HepG2 (cell line): ENCODE results near the gene PLXNA4. TPM values are rescaled to one million over a fixed set of nuclear protein-coding genes. Genes with fewer than 3 reads are reported as not detected.

Experiments used
- CREM ChIP-seq, 2 experiments: sonication (generic) in 1 of 2; formaldehyde crosslinking in 1 of 2; IDR thresholded peaks; 2 replicates each; pipeline versions ENCODE4 v1.4.0 to v1.6.1; 2016 to 2020; ENCODE audit warnings: antibody characterized with exemption in 1 of 2, mild to moderate bottlenecking in 1 of 2, missing genetic modification reagents in 1 of 2
- GMEB1 ChIP-seq: sonication (generic); formaldehyde crosslinking; IDR thresholded peaks from 2 replicates; pipeline ENCODE4 v1.5.1; 2020; ENCODE audit warnings: missing genetic modification reagents, mild to moderate bottlenecking, borderline replicate concordance
- NFE2 ChIP-seq: sonication (generic); formaldehyde crosslinking; IDR thresholded peaks from 2 replicates; pipeline ENCODE4 v1.4.0; 2020; ENCODE audit warnings: missing genetic modification reagents
- ZFP36 ChIP-seq: fragments of 150-350 bp; IDR thresholded peaks from 2 replicates; pipeline ENCODE4 v1.6.1; 2018; ENCODE audit warnings: borderline replicate concordance, low read length, low read depth; ENCODE audit not compliant: partially characterized antibody
- ZHX1 ChIP-seq: sonication (generic); formaldehyde crosslinking; IDR thresholded peaks from 2 replicates; pipeline ENCODE4 v1.8.1; 2022; ENCODE audit warnings: low read depth, mild to moderate bottlenecking, missing genetic modification reagents
- ZXDC ChIP-seq: sonication (generic); formaldehyde crosslinking; IDR thresholded peaks from 2 replicates; pipeline ENCODE4 v1.5.0; 2020; ENCODE audit warnings: mild to moderate bottlenecking, missing genetic modification reagents
- polyA plus RNA-seq, 8 experiments: library from polyadenylated mRNA; depleted of rRNA in 3 of 8; stranded (reverse) in 7 of 8; unstranded in 1 of 8; fragments of >200 nt; fragmentation: Illumina TruSeq in 4 of 8; extraction: Trizol in 4 of 8; gene quantifications; 2 replicates each; pipeline versions ENCODE4 v1.2.1 to v1.2.3, GENCODE V29; 2011 to 2016; ENCODE audit warnings: low read depth in 4 of 8, missing spikeins in 1 of 8, mixed read lengths in 1 of 8; ENCODE audit not compliant: insufficient read depth in 1 of 8
- total RNA-seq, 5 experiments: library from RNA; depleted of rRNA; stranded (reverse); fragments of >200 nt; fragmentation: Illumina TruSeq; extraction: Trizol; gene quantifications; 2 replicates each; pipeline ENCODE4 v1.2.3, GENCODE V29; 2016; ENCODE audit warnings: low read depth in 1 of 5

The PLXNA4 gene
- total and polyA plus RNA-seq, 2 of the 13 experiments (the other 11 are each of a cell fraction or from before 2014, with no cell fraction given), result 0.01 to 0.04 TPM

- no peak for TF ChIP-seq ZXDC (CRISPR knock-in tag)
- no peak for TF ChIP-seq GMEB1 (CRISPR knock-in tag)
- TF ChIP-seq CREM (IDR thresholded peaks at IDR 0.05), result no peak
- no peak for TF ChIP-seq CREM (CRISPR knock-in tag; IDR thresholded peaks at IDR 0.05)
- TF ChIP-seq ZFP36, result no peak
- no peak for TF ChIP-seq ZHX1
- TF ChIP-seq NFE2, result no peak
- TF ChIP-seq, all 625 proteins: peak for 0
Observed at GRCh38 chr7:132181946-132182685, 394.2 kb downstream of the PLXNA4 start (continued).
